OCI-LY3 (cell line): ENCODE results near the gene ASB6.
"Not testable (repeated sequence)": the region's sequence is repeated elsewhere in the genome, so short reads cannot be mapped to it uniquely, and the experiment has no call there.

ENCODE experiments used
- EZH2phosphoT487 ChIP-seq: fragments of 200-600 bp; shearing (Covaris generic); IDR thresholded peaks from 2 replicates; pipeline ENCODE4 v1.6.1; 2018; ENCODE audit warnings: antibody characterized with exemption, mixed run types, low read depth
- TF ChIP-seq, protein P1 (sequence below): fragments of 200-600, 300-600 bp; sonication (generic); IDR thresholded peaks from 2 replicates; pipeline ENCODE4 v1.5.1; 2014; ENCODE audit warnings: antibody characterized with exemption, low read length, low read depth

DNA sequence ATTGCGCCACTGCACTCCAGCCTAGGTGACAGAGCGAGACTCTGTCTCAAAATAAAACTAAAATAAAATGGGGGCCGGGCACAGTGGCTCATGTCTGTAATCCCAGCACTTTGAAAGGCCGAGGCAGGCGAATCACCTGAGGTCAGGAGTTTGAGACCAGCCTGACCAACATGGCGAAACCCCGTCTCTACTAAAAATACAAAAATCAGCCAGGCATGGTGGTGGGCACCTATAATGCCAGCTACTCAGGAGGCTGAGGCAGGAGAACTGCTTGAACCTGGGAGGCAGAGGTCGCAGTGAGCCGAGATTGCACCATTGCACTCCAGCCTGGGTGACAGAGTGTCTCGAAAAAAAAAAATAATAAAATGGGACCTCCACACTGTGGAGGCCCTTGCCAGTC is 5.6 kb downstream of the ASB6 start:
- TF ChIP-seq, protein P1, sequence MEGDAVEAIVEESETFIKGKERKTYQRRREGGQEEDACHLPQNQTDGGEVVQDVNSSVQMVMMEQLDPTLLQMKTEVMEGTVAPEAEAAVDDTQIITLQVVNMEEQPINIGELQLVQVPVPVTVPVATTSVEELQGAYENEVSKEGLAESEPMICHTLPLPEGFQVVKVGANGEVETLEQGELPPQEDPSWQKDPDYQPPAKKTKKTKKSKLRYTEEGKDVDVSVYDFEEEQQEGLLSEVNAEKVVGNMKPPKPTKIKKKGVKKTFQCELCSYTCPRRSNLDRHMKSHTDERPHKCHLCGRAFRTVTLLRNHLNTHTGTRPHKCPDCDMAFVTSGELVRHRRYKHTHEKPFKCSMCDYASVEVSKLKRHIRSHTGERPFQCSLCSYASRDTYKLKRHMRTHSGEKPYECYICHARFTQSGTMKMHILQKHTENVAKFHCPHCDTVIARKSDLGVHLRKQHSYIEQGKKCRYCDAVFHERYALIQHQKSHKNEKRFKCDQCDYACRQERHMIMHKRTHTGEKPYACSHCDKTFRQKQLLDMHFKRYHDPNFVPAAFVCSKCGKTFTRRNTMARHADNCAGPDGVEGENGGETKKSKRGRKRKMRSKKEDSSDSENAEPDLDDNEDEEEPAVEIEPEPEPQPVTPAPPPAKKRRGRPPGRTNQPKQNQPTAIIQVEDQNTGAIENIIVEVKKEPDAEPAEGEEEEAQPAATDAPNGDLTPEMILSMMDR, result not testable (repeated sequence)
- not testable (repeated sequence) for TF ChIP-seq EZH2phosphoT487
